AG09319 (cell line): ENCODE measurements around the gene TUFM.

Experiments used
- DNase-seq: peaks from one replicate; pipeline ENCODE4 v3.0.0-alpha.2; 2010; ENCODE audit warnings: low read depth; ENCODE audit errors: extremely low read depth
- CTCF ChIP-seq: IDR thresholded peaks from 2 replicates; pipeline ENCODE4 v1.5.1; 2011; ENCODE audit warnings: low read depth, mild to moderate bottlenecking, inconsistent platforms, low read length, moderate library complexity

The TUFM gene

GRCh38 chr16:28836761-28837064, 9.4 kb downstream of the TUFM start:
- DNase-seq = no peak
- no peak for TF ChIP-seq CTCF

- DNase-seq = no peak
- TF ChIP-seq CTCF = no peak
These were observed 10.0 kb downstream of the TUFM start for GRCh38 chr16:28835864-28836760.

GRCh38 chr16:28834873-28835863, 11.0 kb downstream of the TUFM start:
- TF ChIP-seq CTCF = no peak
- no peak for DNase-seq

- DNase-seq = no peak
- no peak for TF ChIP-seq CTCF
These were observed 11.8 kb downstream of the TUFM start for GRCh38 chr16:28834349-28834748.

- TF ChIP-seq CTCF = no peak
- DNase-seq = no peak
These were observed 15.6 kb downstream of the TUFM start for GRCh38 chr16:28830531-28830930.

GRCh38 chr16:28829747-28830146, 16.4 kb downstream of the TUFM start:
- no peak for DNase-seq
- no peak for TF ChIP-seq CTCF

GRCh38 chr16:28826141-28826540, 20.0 kb downstream of the TUFM start:
- DNase-seq = no peak
- TF ChIP-seq CTCF = no peak
